Epithelial cell of proximal tubule (primary cell): ENCODE data around the gene HECTD1. TPM values are rescaled to one million over a fixed set of nuclear protein-coding genes. Genes with fewer than 3 reads are reported as not detected.
"Not testable (repeated sequence)": the region's sequence is repeated elsewhere in the genome, so short reads cannot be mapped to it uniquely, and the experiment has no call there.

Experiments
- DNase-seq: peaks from one replicate; pipeline ENCODE4 v3.0.0-alpha.2; 2011; ENCODE audit warnings: low read depth
- H3K4me3 ChIP-seq: 2 replicates; pipeline ENCODE4 v1.5.1; 2011; ENCODE audit warnings: low read depth, mild to moderate bottlenecking, low read length
- total RNA-seq: library from RNA; depleted of rRNA; stranded (reverse); fragments of >200 nt; gene quantifications from 2 replicates; pipeline ENCODE4 v1.2.3, GENCODE V29; 2015
- TF ChIP-seq, protein P1 (sequence below): conservative IDR thresholded peaks from 2 replicates; pipeline ENCODE4 v1.5.1; 2012; ENCODE audit warnings: low read depth, mild to moderate bottlenecking, low read length

Gene HECTD1
- total RNA-seq, 1 donor from 2014 or later, result 101 TPM

DNA sequence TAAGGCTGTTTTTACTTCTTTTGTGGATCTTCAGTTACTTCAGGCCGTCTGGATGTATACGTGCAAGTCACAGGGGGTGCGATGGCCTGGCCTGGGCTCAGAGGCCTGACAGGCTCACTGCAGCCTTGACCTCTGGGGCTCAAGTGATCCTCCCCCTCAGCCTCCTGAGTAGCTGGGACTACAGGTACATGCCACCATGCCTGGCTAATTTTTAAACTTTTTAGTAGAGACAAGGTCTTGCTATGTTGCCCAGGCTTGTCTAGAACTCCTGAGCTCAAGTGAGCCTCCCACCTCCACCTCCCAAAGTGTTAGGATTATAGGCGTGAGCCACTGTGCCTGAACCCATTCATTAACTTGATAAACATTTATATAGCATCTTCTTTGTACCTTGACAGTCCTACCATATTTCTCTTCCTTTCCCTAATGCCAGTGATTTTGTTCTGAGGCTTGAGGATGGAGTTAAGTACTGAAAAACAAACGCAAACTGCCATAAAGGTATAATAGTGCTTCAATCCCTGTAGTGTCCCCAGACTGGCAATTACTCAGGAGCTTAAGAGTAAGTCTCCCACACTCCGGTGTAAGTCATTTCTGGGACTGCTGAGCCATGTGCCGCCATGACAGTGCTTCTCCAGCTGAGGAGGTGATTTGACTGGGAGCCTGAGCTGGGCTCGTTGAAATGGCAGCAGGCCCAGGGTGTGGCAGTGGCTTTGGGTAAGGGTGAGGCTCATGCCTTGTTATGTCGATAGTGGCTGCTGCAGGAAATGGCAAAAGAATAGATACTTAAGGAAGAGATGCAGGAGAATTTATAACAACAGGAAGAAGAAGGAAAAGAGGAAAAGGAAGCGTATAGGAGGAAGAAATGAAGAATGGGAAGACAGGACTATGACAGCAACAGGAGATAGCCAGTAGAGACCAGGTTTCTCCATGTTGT, 43.7 kb upstream of the HECTD1 start:
- no peak for DNase-seq
- no peak overlapping the region for H3K4me3 ChIP-seq
- TF ChIP-seq, protein P1, sequence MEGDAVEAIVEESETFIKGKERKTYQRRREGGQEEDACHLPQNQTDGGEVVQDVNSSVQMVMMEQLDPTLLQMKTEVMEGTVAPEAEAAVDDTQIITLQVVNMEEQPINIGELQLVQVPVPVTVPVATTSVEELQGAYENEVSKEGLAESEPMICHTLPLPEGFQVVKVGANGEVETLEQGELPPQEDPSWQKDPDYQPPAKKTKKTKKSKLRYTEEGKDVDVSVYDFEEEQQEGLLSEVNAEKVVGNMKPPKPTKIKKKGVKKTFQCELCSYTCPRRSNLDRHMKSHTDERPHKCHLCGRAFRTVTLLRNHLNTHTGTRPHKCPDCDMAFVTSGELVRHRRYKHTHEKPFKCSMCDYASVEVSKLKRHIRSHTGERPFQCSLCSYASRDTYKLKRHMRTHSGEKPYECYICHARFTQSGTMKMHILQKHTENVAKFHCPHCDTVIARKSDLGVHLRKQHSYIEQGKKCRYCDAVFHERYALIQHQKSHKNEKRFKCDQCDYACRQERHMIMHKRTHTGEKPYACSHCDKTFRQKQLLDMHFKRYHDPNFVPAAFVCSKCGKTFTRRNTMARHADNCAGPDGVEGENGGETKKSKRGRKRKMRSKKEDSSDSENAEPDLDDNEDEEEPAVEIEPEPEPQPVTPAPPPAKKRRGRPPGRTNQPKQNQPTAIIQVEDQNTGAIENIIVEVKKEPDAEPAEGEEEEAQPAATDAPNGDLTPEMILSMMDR, result no peak

GRCh38 chr14:31244626-31245025, 37.0 kb upstream of the HECTD1 start:
- DNase-seq, result no peak
- TF ChIP-seq, protein P1, result no peak
- H3K4me3 ChIP-seq, result no peak overlapping the region

DNA sequence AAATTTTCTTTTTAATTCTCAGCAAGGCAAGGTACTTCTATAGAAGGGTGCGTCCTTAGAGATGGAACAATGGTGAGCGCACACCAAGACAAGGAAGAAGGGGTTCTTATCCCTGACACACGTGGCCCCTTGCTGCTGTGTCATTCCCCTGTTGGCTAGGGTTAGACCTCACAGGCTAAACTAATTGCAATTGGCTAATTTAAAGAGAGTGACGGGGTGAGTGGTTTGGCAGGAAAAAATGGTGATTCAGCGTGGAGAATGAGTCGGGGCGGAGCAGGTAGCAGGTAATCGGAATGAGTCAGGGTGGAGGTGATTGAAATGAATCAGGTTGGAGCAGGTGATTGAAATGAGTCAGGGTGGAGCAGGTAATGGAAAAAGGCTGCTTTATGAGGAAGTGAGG, 36.3 kb upstream of the HECTD1 start:
- TF ChIP-seq, protein P1, result no peak
- peak; percentile 41 for DNase-seq
- no peak overlapping the region for H3K4me3 ChIP-seq

GRCh38 chr14:31242161-31242940, 34.8 kb upstream of the HECTD1 start:
- not testable (repeated sequence) for H3K4me3 ChIP-seq, DNase-seq

DNA sequence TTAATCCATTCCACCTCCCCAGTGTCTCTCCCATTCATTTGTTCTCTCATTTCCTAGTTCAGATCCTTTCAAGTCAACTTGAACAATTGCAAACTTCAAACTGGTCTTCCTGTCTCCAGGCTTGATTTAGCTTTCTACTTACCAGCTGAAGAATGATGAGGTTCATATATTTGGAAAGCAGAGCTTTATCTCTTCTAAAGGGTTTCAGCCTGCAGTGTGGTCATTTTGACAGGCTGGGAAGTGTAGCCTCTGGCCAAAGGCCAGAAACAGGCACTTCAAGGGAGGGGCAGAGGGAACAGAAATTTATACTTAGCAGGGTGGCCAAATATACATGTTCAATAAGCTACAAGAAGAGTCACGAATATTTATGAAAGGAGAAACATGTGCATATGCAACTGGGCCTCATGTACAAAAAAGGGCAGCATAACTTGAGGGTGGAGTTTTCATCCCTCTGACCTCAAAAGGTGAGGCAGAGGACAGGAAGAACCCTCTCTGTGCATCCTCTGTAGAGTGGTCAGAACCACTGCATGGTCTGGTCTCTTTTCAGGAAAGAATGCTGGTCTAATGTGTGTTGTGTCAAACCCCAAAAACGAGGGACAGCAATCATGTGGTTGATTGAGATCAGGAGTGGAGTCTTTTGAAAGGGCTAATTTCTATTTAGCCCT, 34.0 kb upstream of the HECTD1 start:
- H3K4me3 ChIP-seq, result no peak overlapping the region
- DNase-seq, result no peak
- TF ChIP-seq, protein P1, result no peak

DNA sequence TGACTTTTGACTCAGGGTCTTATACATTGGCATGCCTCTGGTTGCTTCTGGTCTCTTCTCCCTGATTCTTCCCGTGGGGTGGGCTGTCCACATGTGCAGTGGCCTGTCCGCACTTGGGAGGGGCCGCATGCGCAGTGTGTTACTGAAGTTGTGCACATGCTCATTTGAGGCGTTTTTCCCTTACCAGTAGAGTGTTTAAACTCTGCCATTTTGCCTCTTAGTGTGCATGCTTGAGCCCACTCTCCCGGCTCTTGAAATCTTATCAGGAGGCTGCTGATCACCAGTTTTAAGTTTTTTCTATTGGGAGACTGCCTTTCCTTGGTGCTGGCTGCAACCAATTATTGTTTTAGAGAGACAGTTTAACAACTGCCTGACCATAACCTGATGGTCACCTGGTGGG, 32.1 kb upstream of the HECTD1 start:
- DNase-seq, result no peak
- no peak overlapping the region for H3K4me3 ChIP-seq
- TF ChIP-seq, protein P1, result no peak

DNA sequence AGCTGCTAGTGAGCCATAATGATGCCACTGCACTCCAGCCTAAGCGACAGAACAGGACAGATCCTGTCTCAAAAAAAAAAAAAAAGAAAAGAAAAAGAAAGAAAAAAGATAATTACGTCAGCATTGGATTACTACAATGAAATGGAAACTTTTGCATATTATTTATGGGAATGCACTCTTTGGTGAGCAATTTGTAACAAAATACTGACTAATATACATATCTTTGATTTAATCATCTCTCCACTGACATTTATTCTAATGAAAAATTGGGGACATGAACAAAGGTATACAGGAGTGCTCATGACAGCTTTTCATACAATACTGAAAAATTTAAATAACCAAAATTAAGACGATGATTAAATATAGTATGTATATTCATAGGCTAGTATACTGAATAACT, 27.9 kb upstream of the HECTD1 start:
- H3K4me3 ChIP-seq, result no peak overlapping the region
- TF ChIP-seq, protein P1, result no peak
- DNase-seq, result no peak
